HG02623 (cell line): ENCODE results near the gene ZDBF2.
"Not testable (repeated sequence)": the region's sequence is repeated elsewhere in the genome, so short reads cannot be mapped to it uniquely, and the experiment has no call there.

Source experiments
- ATAC-seq: cut with Tn5 transposase; IDR thresholded peaks from one replicate; pipeline ENCODE4 v1.9.1; 2021; ENCODE audit warnings: moderate library complexity; ENCODE audit not compliant: unreplicated experiment

Gene ZDBF2

GRCh38 chr2:206259376-206260187 lies 14.9 kb upstream of the ZDBF2 start:
- ATAC-seq = no peak

GRCh38 chr2:206260188-206261012 lies 14.1 kb upstream of the ZDBF2 start:
- ATAC-seq = peak; percentile 90

DNA sequence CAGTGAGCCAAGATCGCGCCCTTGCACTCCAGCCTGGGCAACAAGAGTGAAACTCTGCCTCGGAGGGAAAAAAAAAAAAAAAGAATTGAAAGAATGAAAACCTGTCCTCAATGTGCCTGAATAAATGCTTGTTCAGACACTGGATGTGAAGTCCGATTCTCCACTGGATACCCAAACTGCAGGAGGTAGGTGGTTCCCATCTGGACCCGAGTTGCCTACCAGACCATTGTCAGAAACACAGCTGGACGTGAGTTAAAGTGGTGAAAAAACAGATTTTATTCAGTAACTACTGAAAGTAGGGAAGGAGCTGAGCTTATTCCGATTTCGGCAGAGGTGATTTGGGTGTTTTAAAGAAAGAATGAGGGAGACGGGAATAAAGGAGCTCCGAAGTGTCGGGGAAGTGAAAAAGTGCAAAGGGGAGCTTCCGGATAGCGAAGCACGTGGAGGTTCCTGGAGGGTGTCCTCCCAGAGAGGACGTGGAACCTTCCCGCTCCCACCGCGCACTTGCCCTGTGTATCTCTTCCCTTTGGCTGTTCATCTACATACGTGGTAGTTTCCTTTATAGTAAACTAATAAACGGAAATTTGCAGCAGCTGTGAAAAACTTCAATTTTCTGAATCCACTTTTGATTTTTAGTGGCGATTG lies 10.4 kb upstream of the ZDBF2 start:
- no peak for ATAC-seq

DNA sequence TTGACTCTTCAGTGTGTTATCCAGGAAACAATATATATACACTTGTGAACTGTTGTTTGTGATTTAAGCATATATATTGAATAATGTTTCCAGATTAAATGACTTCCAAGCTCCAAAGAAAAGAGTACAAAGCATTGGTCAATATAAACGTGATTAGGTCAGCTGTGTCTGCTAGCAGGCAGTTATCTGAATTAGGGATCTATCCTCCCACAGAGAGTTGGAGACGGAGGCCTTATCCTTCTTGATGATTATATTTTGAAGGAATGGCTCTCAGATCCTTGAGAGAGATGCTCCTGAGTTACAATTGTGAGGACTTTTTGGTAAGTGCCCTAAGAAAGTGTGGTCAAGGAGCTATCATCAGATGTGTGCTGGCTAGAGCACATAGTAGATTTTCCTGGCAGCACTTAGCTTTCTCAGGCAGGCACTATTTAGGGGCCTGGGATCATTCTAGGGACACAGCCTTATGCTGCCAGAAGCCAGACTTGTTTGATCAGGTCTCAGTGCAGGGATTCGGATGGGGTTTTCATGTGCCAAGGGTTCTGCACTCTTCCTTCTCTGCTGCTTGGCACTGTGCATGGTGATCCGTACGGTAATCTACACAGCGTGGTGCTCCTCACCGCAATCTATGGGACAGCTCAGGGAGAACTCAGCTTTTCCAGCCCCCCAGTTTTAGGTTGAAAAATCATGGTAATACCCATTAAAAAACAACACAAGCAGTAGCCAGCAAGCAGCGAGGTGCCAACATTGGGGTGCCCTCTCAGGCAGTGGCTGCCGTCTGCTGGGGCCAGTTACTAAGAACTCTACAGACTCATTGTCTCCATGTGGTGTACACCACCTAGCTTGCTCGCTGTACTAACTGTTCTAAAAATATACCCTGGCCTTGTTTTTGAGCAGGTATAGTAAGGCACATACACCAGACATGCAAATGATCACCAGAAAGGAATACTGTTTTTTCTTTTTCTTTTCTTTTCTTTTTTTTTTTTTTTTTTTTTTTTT lies 8.0 kb upstream of the ZDBF2 start:
- no peak for ATAC-seq

DNA sequence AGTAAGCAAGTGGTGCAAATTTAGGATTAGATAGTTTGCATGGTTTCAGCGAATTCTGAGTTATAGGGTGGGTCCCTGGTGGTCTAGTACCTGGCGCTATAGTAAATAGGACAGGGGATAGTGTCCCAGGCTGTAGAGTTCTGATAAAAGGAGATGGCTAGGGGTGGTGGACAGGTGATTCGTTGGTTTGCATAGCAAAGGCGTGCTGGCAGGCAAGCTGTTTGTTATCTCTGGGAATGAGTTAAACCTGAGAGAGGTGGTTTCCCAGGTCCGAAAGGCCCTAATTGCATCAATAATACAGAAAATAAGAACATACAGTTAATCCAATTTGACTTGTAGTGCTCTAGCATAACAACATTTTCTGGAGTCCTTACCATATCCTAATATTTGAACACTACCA lies 6.9 kb upstream of the ZDBF2 start:
- ATAC-seq = no peak

DNA sequence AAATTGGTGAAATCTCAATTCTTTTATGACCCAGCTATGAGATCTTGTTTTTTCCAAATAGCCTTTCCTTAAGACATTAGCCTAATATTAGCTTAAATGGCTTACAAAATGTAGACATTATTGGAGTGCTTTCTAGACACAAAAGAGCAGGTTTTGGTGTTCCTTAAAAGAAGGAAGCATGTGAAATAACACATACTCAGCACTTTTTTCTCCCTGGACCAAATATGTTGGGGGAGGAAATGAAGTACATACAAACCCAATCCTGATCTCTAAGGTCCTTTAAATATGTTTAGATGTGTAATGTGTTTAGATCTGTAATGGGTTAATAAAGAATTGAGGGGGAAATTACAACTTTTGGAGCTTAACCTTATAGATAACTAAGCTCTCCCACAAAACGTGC lies 3.4 kb upstream of the ZDBF2 start:
- no peak for ATAC-seq

DNA sequence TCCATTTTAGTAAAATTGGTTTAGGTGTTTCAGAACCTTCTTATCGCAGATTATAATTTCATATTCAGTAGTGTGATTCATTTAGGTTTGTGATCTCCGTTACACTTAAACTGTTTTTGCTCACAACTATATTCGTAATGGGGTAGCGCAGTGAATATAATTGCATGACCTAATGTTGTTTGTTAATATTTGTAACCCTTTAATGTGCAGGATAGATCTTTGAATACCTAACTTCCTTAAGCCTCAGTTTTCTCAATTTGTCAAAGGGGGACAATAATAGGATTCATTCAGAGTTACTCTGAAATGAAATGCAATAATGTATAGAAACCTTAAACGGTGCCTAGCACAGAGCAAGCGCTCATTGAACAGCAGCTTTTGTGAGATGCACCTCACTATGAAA lies 558 bp upstream of the ZDBF2 start:
- ATAC-seq = no peak

- ATAC-seq = peak; percentile 25
These were observed 1.0 kb downstream of the ZDBF2 start for GRCh38 chr2:206275312-206276055.

GRCh38 chr2:206276169-206276942 lies 1.9 kb downstream of the ZDBF2 start:
- ATAC-seq = no peak

GRCh38 chr2:206277503-206277902 lies 3.0 kb downstream of the ZDBF2 start:
- no peak for ATAC-seq

DNA sequence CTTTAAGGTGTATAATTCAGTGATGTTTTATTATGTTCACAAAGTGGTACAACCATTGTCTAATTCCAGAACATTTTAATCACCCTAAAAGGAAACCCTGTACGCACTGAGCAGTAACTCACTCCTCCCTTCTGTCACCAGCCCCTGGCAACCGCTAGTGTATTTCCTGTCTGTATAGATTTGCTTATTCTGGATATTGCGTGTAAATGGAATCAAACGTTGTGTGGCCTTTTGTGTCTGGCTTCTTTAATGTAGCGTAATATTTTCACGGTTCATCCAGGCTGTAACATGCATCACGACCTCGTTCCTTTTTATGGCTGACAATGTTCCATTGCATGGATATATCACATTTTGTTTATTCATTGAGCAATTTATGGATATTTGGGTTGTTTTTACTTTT lies 8.3 kb downstream of the ZDBF2 start:
- ATAC-seq = no peak

DNA sequence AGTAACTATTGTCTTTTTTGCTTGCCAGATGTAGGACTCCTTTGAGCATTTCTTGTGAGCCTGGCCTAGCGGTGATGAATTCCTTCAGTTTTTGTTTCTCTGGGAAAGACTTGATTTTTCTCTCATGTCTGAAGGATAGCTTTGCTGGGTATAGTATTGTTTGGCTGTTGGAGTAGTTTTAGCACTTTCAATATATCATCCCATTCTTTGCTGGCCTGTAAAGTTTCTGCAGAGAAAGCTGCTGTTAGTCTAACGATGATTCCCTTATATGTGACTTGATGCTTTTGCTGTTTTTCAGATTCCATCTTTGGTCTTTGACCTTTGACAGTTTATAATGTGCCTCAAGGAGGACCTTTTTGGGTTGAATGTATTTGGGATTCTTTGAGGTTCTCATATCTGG lies 12.7 kb downstream of the ZDBF2 start:
- no peak for ATAC-seq

- no peak for ATAC-seq
These were observed 14.9 kb downstream of the ZDBF2 start for GRCh38 chr2:206289391-206289790.

GRCh38 chr2:206296128-206296527 lies 21.7 kb downstream of the ZDBF2 start:
- ATAC-seq = no peak

- not testable (repeated sequence) for ATAC-seq
These were observed 25.1 kb downstream of the ZDBF2 start for GRCh38 chr2:206299608-206300007.

GRCh38 chr2:206305523-206306245 lies 31.2 kb downstream of the ZDBF2 start:
- ATAC-seq = no peak

DNA sequence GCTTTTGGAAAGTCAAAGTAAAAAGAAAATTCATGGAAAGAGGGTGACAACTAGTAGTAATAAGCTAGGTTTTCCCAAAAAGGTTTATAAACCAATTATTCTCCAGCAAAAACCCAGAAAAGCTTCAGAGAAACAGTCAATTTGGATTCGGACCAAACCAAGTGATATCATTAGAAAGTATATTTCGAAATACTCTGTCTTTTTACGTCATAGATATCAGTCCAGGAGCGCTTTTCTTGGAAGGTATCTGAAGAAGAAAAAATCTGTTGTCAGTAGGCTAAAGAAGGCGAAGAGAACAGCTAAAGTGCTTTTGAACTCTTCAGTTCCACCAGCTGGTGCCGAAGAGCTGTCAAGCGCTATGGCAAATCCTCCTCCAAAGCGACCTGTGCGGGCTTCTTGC lies 36.6 kb downstream of the ZDBF2 start:
- ATAC-seq = no peak

DNA sequence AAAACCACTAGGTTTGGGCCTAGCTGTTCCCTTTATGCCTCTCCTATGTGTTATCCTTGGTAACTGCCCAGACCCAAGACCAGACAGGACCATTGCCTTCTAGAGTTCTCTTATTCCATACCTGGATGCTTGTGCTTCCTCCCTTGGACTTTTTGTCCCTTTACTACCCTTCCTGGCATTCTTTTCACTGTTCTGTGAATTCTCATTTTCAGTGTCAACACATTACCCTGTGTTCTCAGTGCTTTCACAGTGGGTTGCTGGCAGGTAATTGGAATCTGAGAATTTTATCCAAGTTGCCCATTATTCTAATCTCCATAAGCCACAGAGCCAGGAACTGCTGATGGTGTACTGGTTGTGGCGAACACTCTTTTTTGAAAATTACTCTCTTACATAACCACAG lies 41.7 kb downstream of the ZDBF2 start:
- no peak for ATAC-seq
